Stimulated activated CD4-positive, alpha-beta T cell treated with anti-CD3 and anti-CD28 coated beads, TNF-alpha, amount 100 ng/mL, for 24 hours (primary cell): ENCODE results near the gene TMEM132D.

Source experiments
- DNase-seq, 3 experiments: peaks; one replicate each; pipeline ENCODE4 v3.0.0-alpha.2; 2020; ENCODE audit warnings: low read depth in 3 of 3

TMEM132D gene

GRCh38 chr12:129660946-129661345, 242.9 kb downstream of the TMEM132D start:
- no peak for DNase-seq

DNA sequence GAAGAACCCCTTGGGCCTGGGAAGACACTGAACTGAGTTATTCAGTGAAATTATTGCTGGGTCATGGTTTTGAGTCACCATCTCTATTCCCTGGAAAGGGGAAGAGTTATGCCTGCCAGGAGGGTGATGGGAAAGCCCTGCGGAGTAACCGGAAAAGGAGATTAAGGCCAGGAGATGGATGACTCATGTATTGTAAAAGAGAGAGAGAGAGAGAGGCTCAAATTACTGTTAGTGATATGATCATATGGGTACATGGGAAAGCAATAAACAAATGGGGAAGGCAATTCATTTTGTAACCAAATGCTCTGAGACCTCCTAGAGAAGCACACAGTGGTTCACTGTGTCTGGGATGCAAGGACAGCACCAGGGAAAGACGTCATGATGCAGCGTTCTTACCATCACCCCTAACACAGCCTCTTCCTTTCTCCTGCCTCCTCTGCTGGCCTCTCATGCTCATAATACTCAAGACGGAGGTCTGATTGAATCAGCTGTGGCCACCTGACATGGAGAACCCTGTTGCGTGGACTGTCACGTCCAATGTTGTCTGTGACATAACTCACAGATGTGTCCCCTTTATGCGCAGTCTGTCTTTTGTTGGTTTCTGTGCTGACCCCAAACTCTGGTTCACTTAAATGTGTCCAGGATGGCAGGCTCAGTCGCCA, 243.7 kb downstream of the TMEM132D start:
- no peak for DNase-seq

DNA sequence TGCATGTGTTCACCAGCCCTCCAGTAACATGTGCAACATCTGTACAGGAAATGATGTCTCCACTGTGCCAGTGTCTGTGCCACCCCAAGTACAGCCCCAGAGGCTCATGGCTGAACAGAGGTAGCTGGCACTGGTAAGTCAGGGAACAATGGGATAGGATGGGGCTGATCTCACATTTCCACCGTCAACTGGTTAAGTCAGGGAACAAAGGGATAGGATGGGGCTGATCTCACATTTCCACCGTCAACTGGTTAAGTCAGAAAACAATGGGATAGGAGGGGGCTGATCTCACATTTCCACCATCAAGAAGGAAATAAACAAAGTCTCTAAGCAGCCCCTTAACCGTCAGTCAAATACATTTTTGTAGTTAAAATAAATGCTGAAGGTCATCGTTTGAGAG, 246.6 kb downstream of the TMEM132D start:
- no peak for DNase-seq

DNA sequence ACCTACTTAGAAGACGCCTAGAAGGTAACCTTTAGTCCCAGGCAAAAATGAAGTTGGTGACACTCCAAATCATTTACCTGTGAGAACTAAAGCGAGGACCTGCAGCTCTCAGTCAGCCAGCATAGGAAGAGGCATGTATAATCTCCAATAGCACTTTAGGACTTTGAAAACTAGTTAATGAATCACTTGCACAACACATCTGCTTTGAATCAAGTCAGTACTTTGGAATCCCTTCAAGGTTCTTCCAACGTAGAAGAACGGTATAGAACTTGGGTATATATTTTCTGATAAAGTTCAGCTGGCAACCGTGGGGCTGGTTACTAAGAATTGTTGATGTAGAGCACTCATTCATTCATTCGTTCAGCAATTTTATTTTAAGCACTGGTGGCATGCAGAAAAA, 251.9 kb downstream of the TMEM132D start:
- no peak for DNase-seq

DNA sequence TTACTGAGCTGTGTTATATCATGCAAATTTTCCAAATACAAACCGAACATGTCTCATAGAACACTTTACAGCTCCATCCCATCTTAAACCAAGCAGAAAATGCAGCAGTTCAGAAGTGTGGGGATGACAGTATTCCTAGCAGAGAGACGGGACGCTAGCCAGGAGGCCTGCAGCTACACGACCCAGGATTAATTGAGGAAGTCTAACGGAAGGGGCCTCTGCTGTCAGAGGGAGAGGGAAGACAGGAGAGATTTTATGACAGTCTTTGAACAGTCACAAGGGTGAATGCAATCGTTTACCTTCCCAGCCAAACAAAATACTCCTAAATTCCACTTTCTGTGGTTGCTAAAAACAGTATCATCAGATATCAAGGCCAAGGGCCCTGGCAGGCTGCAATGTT, 261.9 kb downstream of the TMEM132D start:
- no peak for DNase-seq

DNA sequence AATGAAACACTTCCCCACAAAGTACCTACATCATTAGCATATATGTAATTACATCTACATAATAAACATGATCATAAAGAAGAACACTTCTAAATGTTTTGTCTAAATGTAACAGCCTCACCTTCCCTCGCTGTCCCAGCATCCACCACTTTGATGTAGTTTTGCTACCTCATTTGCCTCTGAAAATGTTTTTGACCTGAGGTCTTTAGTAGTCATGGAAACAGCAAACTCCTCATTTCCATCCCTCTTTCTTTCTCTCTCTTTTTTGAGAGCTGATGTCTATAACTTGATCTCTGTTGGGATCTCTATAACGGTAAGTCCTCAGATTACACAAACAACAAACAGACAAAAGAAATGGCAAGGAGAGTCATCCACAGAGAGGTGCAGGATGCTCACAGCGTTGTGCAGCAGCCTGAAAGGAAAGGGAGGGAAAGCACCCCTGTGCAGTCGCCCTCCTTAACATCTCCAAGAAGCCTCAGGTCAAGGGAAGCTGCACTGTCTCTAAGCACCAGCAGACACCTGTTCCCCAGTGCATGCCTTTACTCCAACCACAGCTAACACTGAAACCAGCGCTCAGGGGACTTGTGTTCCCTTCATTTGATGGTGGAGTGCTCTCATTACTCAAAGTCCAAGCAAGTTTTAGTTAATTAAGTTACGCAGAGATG, 268.7 kb downstream of the TMEM132D start:
- DNase-seq: no peak

- no peak for DNase-seq
Observed at GRCh38 chr12:129631316-129631715, 272.5 kb downstream of the TMEM132D start.

GRCh38 chr12:129629901-129630300, 273.9 kb downstream of the TMEM132D start:
- no peak for DNase-seq

GRCh38 chr12:129622566-129622965, 281.3 kb downstream of the TMEM132D start:
- no peak for DNase-seq

DNA sequence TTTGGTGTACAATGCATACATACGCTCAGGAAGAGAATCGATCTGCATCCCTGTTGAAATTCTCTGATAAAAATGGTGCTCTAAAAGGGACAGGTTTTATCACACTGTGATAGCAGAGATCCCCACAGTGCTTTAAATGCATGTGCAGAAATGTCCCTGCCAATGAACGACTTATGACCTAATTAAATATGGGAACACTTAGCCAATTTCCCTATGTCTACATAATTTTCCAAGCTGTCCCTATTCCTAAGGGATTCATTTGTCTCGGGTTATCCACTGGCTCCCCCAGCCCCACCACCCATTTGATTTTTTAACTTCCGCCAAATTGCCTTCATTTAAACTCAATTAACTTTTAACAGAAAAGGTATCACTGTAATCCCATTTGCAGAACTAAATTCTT, 284.6 kb downstream of the TMEM132D start:
- no peak for DNase-seq

- no peak for DNase-seq
Observed at GRCh38 chr12:129617849-129618248, 286.0 kb downstream of the TMEM132D start.

DNA sequence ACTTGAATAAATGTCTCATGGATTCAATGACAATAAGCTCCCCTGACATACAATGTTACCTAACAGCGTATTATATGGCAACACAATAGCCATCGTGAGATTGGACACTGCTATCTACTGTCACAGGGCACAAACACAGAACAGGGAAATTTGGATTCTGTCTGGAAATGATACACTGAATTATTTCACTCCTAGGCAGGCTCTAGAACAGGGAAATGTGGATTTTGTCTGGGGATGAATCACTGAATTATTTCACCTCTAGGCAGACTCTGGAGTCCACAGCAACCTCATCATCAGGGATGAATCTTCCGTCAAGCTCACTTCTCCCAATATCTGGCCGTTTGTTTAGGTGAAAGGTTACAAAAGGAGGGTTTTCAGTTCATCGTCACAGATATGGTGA, 288.8 kb downstream of the TMEM132D start:
- no peak for DNase-seq

- no peak for DNase-seq
Observed at GRCh38 chr12:129614221-129614885, 289.5 kb downstream of the TMEM132D start.

- DNase-seq: no peak
Observed at GRCh38 chr12:129613314-129613713, 290.5 kb downstream of the TMEM132D start.

DNA sequence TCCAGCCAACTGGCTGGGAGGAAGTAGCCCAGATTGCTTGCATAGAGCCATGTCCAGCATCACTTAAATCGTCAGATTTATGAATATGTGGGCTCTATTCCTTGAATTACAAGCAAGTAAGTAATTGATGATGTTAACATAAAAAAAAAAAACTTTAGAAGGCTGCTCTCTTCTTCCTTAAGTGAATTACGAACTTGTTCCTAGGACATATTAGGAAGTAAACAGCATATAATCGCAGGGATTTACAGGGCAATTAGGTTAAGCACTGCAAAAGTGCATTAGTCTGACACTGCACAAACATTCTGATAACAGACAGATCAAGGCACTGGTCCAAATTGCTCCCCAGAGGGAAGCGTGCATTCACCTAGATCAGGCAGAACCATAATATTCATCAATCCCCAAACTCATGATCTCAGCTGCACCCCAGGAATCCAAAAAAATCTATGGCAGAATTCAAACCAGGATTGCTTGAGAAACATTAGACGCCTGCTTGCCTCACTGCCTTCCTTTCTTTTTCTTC, 293.2 kb downstream of the TMEM132D start:
- no peak for DNase-seq

- no peak for DNase-seq
Observed at GRCh38 chr12:129607756-129608155, 296.1 kb downstream of the TMEM132D start.

DNA sequence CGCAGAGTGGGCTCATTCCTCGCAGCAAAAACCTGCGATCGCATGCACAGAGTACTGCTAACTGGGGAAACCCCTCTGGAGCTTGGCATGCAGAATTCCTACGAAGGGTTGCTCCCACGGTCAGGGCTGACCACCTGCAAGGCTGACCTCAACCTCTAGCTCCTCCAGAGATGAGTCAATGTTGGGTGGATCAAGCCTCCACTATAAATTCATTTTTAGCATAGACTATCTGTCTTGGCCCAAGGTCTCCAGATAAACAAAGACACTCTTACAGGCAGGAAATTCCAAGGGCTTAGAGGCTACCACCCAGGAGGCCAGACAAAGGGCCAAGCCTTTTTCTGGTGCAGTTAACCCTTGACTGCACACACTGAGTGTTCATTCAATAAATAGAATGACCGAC, 296.5 kb downstream of the TMEM132D start:
- DNase-seq: no peak

- DNase-seq: no peak
Observed at GRCh38 chr12:129606239-129606638, 297.6 kb downstream of the TMEM132D start.

GRCh38 chr12:129605666-129606065, 298.2 kb downstream of the TMEM132D start:
- no peak for DNase-seq

DNA sequence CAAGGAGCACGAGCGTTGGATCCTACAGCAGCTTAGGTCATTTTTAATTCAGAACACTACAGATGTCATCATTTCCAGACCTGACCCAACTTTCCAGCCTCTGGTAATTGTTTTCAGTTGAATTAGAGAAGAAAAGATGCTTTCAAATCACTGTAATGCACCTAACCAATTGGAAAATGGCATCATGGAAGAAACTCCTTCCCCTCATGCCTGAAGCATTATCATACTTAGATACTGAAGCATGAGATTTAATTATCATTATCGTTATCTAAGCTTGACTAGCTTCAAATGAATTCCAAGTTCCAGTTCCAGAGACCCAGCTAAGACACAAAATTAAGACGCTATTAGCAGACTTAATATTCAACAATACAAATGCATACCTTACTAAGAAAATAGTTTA, 299.3 kb downstream of the TMEM132D start:
- DNase-seq: no peak

DNA sequence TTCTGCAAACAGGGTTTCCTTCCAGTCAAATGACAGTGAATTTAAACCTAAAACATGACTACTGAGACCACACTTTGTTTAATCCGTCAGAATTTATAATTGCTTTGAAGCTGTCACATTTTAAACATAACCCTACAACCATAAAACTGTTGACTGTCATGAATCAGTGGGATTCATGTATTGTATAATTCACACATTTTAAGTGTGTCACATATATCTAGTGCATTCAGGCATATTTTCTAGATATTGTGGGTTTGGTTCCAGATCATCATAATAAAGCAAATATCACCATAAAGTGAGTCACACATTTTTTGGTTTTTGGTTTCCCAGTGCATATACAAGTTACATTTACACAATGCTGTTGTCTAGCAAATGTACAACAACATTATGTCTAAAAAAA, 304.4 kb downstream of the TMEM132D start:
- DNase-seq: no peak

GRCh38 chr12:129594098-129594497, 309.7 kb downstream of the TMEM132D start:
- no peak for DNase-seq

DNA sequence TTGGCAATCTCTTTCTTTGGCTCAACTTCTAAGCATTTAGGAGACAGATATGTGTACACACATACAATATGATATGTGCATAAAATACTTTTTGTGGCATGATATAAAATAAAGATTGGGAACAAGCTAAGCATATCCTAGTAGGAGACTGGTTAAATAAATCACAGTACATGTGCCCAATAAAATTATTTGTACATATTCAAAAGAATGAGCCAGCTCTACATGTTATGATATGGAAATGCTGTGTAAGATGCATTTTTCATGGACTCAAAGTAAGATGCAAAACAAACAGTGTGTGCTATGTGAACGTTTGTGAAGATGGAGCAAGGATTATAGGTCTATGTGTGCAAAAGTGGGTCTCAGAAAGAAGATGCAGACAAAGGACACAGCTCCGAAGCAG, 311.4 kb downstream of the TMEM132D start:
- no peak for DNase-seq
